B cell (primary cell): ENCODE measurements around the gene CDS2. TPM values are rescaled to one million over a fixed set of nuclear protein-coding genes. Genes with fewer than 3 reads are reported as not detected.
A peak's percentile ranks its signal among the peaks of the same experiment; 100 is the strongest.

Experiments used
- ATAC-seq: fragments of 200-7000 bp; cut with Tn5 transposase; one replicate; pipeline ENCODE4 v1.10.0; 2021; ENCODE audit warnings: low read depth, mild to moderate bottlenecking, moderate number of reproducible peaks, moderate library complexity
- CTCF ChIA-PET: fragments of 350-600 bp; sonication (Branson Sonifier 250); formaldehyde crosslinking; loops from one replicate; lab custom pipeline; 2021; ENCODE audit warnings: antibody characterized with exemption, inconsistent platforms; lab: Charles Lee
- POLR2A ChIA-PET: fragments of 350-600 bp; sonication (Branson Sonifier 250); formaldehyde crosslinking; loops from one replicate; lab custom pipeline; 2021; ENCODE audit warnings: antibody characterized with exemption; lab: Charles Lee
- DNase-seq: peaks from one replicate; pipeline ENCODE4 v3.0.0; 2013
- H2AFZ ChIP-seq: 2 replicates; pipeline ENCODE4 v1.6.1; 2012; ENCODE audit warnings: mild to moderate bottlenecking, low read depth, low read length; ENCODE audit not compliant: insufficient read depth, poor library complexity, severe bottlenecking
- H3K27ac ChIP-seq, 2 donors: 1 replicate in 1 of 2; 2 replicates in 1 of 2; pipeline ENCODE4 v1.5.1; 2012 to 2013; ENCODE audit warnings: low read length in 2 of 2, mild to moderate bottlenecking in 2 of 2, moderate library complexity in 1 of 2
- H3K27me3 ChIP-seq, 4 experiments: fragments of 200-600 bp in 1 of 4; sonication (generic) in 1 of 4; replicated peaks in 1 of 4; 1 replicate in 2 of 4; 2 replicates in 2 of 4; pipeline versions ENCODE4 v1.6.1 to v1.7.0; 2013 to 2016; ENCODE audit warnings: low read length in 3 of 4, mild to moderate bottlenecking in 2 of 4, mixed read lengths in 1 of 4, moderate library complexity in 1 of 4; ENCODE audit not compliant: insufficient read depth in 4 of 4, control insufficient read depth in 3 of 4; ENCODE audit errors: control extremely low read depth in 1 of 4
- H3K36me3 ChIP-seq, 2 experiments: replicated peaks in 1 of 2; 1 replicate in 1 of 2; 2 replicates in 1 of 2; pipeline versions ENCODE4 v1.6.1 to v1.7.1; 2013; ENCODE audit warnings: low read length in 1 of 2; ENCODE audit not compliant: insufficient read depth in 2 of 2, control insufficient read depth in 1 of 2; ENCODE audit errors: control extremely low read depth in 1 of 2, extremely low read depth in 1 of 2
- H3K4me1 ChIP-seq, 2 donors: fragments of 200-600 bp in 1 of 2; sonication (generic) in 1 of 2; 1 replicate in 1 of 2; 2 replicates in 1 of 2; pipeline versions ENCODE4 v1.5.1 to v1.6.1; 2013 to 2017; ENCODE audit warnings: low read length in 2 of 2; ENCODE audit not compliant: control insufficient read depth in 2 of 2, insufficient read depth in 2 of 2
- H3K4me2 ChIP-seq: replicated peaks from 2 replicates; pipeline ENCODE3; 2012; ENCODE audit warnings: mild to moderate bottlenecking, low read depth, low read length; ENCODE audit not compliant: poor library complexity, severe bottlenecking
- H3K4me3 ChIP-seq, 5 experiments: fragments of 200-600 bp in 1 of 5; sonication (generic) in 1 of 5; 1 replicate in 3 of 5; 2 replicates in 2 of 5; pipeline versions ENCODE4 v1.5.1 to v1.7.0; 2011 to 2016; ENCODE audit warnings: low read length in 4 of 5, mild to moderate bottlenecking in 4 of 5, low read depth in 2 of 5, control low read depth in 1 of 5, moderate library complexity in 1 of 5; ENCODE audit not compliant: insufficient read depth in 1 of 5; ENCODE audit errors: control extremely low read depth in 1 of 5, extremely low read depth in 1 of 5
- H3K79me2 ChIP-seq: fragments of 200-600 bp; sonication (generic); one replicate; pipeline ENCODE4 v1.6.0; 2016; ENCODE audit warnings: low read length; ENCODE audit not compliant: control insufficient read depth, insufficient read depth
- H3K9ac ChIP-seq: fragments of 200-600 bp; sonication (generic); 2 replicates; pipeline ENCODE4 v1.6.1; 2017; ENCODE audit warnings: mild to moderate bottlenecking, low read length, moderate library complexity
- H3K9me3 ChIP-seq, 3 donors: one replicate each; pipeline versions ENCODE4 v1.6.1 to v1.7.1; 2013; ENCODE audit warnings: low read length in 2 of 3; ENCODE audit not compliant: control insufficient read depth in 2 of 3, insufficient read depth in 1 of 3; ENCODE audit errors: control extremely low read depth in 1 of 3
- H4K20me1 ChIP-seq: 2 replicates; pipeline ENCODE4 v1.6.0; 2012; ENCODE audit warnings: mild to moderate bottlenecking, low read length; ENCODE audit not compliant: insufficient read depth, control insufficient read depth, poor library complexity, severe bottlenecking
- H3K27ac Mint-ChIP-seq: one replicate; pipeline ENCODE4 v1.8.0; 2021; ENCODE audit warnings: mixed read lengths
- H3K27me3 Mint-ChIP-seq: one replicate; pipeline ENCODE4 v1.8.0; 2021; ENCODE audit warnings: mixed read lengths
- H3K4me1 Mint-ChIP-seq: one replicate; pipeline ENCODE4 v1.8.0; 2021; ENCODE audit warnings: mixed read lengths
- H3K4me3 Mint-ChIP-seq: one replicate; pipeline ENCODE4 v1.8.0; 2021; ENCODE audit warnings: mixed read lengths
- H3K9me3 Mint-ChIP-seq: one replicate; pipeline ENCODE4 v1.8.0; 2022; ENCODE audit warnings: mixed read lengths; ENCODE audit not compliant: insufficient read depth
- CTCF ChIP-seq: fragments of 200-600 bp; IDR thresholded peaks from one replicate; pipeline ENCODE4 v1.8.0; 2022; ENCODE audit warnings: antibody characterized with exemption, mild to moderate bottlenecking
- EZH2 ChIP-seq: IDR thresholded peaks from 2 replicates; pipeline ENCODE4 v1.6.1; 2012; ENCODE audit warnings: borderline replicate concordance, low read depth, mild to moderate bottlenecking, moderate library complexity, low read length; ENCODE audit not compliant: insufficient read depth, poor library complexity, severe bottlenecking
- WGBS: methylation state at CpG from one replicate; pipeline ENCODE4 v1.1.5; 2013; ENCODE audit warnings: missing lambda C conversion rate; ENCODE audit not compliant: insufficient coverage; 5-methylcytosine and 5-hydroxymethylcytosine counted together
- intact Hi-C: fragments of 100-400 bp; cut with micrococcal nuclease; formaldehyde crosslinking; loops from one replicate; pipeline ENCODE4 v1.10.0; 2022
- polyA plus RNA-seq: library from polyadenylated mRNA; depleted of rRNA; stranded (reverse); fragments of >200 nt; gene quantifications from 2 replicates; pipeline ENCODE4 v1.2.3, GENCODE V29; 2012
- total RNA-seq, 2 donors: library from RNA; stranded (reverse); fragments of 120-200 nt in 1 of 2; gene quantifications; 1 replicate in 1 of 2; 2 replicates in 1 of 2; pipeline versions ENCODE4 v1.2.3 to v1.2.4, GENCODE V29; 2013 to 2022

CDS2 gene
- total and polyA plus RNA-seq, 2 donors (not counting 1 experiment from before 2014, with no cell fraction given) = 17.3 to 48.6 TPM

GRCh38 chr20:5120185-5120476 is 6.7 kb upstream of the CDS2 start:
- no peak for ATAC-seq
- Histone ChIP-seq H3K79me2 (peaks cover 34% of the 10 kb centered on the region), H3K4me3 (peak overlapping the region; percentile 56 to 91 (median 83)), H3K27me3 (no peaks in the 10 kb centered on the region), H3K4me1 (peaks cover 12 to 14% of the 10 kb centered on the region in 2 donors), H3K36me3 (peaks cover 1 to 20% of the 10 kb centered on the region in 2 experiments), H3K9ac (peak overlapping the region; percentile 82), H2AFZ (peak overlapping the region; percentile 81), H3K9me3 (no peaks in the 10 kb centered on the region), H3K4me2 (peak overlapping the region; percentile 90), H4K20me1 (peaks cover 19% of the 10 kb centered on the region), H3K27ac (peak overlapping the region; percentile 68 to 72)
- no peak for DNase-seq
- TF ChIP-seq CTCF (no peak), EZH2 (no peak)
- no peaks in the 10 kb centered on the region for H3K27me3 Mint-ChIP-seq
- peaks cover 23% of the 10 kb centered on the region for H3K4me1 Mint-ChIP-seq
- H3K9me3 Mint-ChIP-seq = no peaks in the 10 kb centered on the region
- peak overlapping the region; percentile 98 for H3K27ac Mint-ChIP-seq
- peak overlapping the region; percentile 98 for H3K4me3 Mint-ChIP-seq
- CTCF ChIA-PET = interaction anchor here (0.7 to 4.4 kb wide), 6 partner anchors 9 to 329 kb away, joined by 3 to 25 read pairs (median 4); no protein-coding TSS in a partner anchor
- 2% methylated on average over 5 of the region's 9 CpGs for WGBS
- POLR2A ChIA-PET = interaction anchor here (1.1 to 1.8 kb wide), 2 partner anchors 51 to 306 kb away, joined by 3 to 6 read pairs; no protein-coding TSS in a partner anchor
- intact Hi-C loops = loop anchor here (1.0 kb wide), 1 partner anchor 72 kb away; no protein-coding TSS in a partner anchor

GRCh38 chr20:5122873-5123260 is 3.9 kb upstream of the CDS2 start:
- ChIA-PET POLR2A (no interaction called here), CTCF (no interaction called here)
- H3K4me1 Mint-ChIP-seq = peaks cover 39% of the 10 kb centered on the region

More at GRCh38 chr20:5122873-5123260, 3.9 kb upstream of the CDS2 start:
- no peaks in the 10 kb centered on the region for H3K27me3 Mint-ChIP-seq
- no peak overlapping the region for H3K9ac ChIP-seq
- no peak overlapping the region for H3K4me2 ChIP-seq
- H3K27me3 ChIP-seq = no peaks in the 10 kb centered on the region
- no peak overlapping the region for H2AFZ ChIP-seq
- no peaks in the 10 kb centered on the region for H3K9me3 ChIP-seq
- peaks cover 10% of the 10 kb centered on the region for H4K20me1 ChIP-seq
- DNase-seq (no peak), ATAC-seq (no peak)
- no peaks in the 10 kb centered on the region for H3K36me3 ChIP-seq
- 100% methylated on average over 1 of the region's 1 CpG for WGBS
- H3K27ac Mint-ChIP-seq = no peak overlapping the region
- no peaks in the 10 kb centered on the region for H3K9me3 Mint-ChIP-seq
- no peak overlapping the region for H3K4me3 ChIP-seq
- TF ChIP-seq EZH2 = no peak
- H3K4me3 Mint-ChIP-seq = no peak overlapping the region
- intact Hi-C loops = no loop called here
- H3K4me1 ChIP-seq = peaks cover 24 to 25% of the 10 kb centered on the region in 2 donors
- no peak overlapping the region for H3K27ac ChIP-seq
- peaks cover 21% of the 10 kb centered on the region for H3K79me2 ChIP-seq
